ENCODE results near the gene HMGN3. TPM values are rescaled to one million over a fixed set of nuclear protein-coding genes. Genes with fewer than 3 reads are reported as not detected.

The HMGN3 gene
- total RNA-seq, 2 donors from 2014 or later, result 33.3 to 61.1 TPM

DNA sequence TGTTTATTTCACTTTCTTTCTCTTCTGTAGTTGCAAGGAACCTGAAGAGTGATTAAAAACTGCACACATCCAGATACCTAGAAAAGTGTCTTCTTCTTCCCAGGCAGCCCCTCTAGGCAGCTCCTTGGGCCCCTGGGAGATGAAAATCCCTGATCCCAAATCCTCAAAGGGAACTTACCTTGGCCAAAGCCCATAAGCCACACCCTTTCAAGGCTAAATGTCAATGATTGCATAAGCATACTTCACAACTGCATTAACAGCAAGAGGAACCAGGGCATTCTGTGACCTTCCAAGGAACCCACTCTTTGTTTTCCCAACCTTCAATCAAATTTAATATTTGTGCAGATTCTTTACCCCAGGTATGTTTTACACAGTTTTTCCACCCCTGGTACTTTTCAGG, 4.4 kb upstream of the HMGN3 start:
- no peak for DNase-seq (ENCODE audit: low spot score)
- intact Hi-C loops (cut with DNase I), result no loop called here

DNA sequence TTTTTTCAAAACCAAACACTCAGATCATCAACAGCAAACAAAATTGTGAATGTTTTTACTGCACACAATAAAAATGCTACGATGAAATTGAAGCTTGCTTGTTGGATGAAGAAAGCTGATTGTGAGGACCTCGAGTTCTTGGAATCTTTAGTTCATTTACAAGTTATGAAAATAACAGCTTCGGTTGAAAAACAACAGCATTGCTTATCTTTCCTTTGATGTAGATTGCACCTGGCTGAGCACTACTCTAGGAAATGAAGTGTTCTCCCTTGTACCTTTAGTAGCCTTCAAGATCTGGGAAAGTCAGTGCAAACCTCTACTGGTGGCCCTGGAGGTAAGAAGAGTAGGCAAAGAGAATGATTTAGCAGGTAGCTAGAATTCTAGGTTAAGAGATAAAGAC, 2.2 kb upstream of the HMGN3 start:
- intact Hi-C loops (cut with DNase I), result no loop called here
- DNase-seq (ENCODE audit: low spot score), result no peak

DNA sequence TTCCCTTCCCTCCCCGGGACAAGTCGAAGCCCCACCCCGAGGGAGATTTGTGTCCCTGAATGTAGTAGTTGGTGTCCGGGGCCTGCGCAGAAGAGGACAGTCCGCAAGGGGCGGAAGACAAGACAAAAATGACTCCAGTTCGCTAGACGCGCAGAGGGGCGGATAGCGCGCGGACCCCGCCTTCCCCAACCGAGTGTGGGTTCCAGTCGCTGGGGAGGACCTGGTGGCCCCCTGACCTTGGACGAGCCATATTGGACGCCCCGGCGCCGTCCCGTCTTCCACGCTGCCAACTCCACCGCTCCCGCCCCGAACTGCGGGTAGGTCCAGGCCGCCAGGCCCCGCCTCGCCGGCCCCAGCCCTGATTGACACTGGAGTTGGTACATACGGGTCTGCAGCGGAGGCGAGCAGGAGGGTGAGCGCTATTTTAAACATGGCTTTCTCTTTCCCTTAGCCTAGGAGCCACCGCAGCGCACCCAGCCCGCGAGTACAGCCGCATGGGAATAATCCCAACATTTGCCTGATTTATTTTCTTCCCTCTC, 802 bp downstream of the HMGN3 start:
- intact Hi-C loops (cut with DNase I), result loop anchor here in 1 of 2 donors (5.0 kb wide), 1 partner anchor 156 kb away; the partner anchor contains the start of gene PHIP

GRCh38 chr6:79232696-79233462, 1.6 kb downstream of the HMGN3 start:
- intact Hi-C loops (cut with DNase I), result loop anchor here in 1 of 2 donors (5.0 kb wide), 1 partner anchor 156 kb away; the partner anchor contains the start of gene PHIP

More for the DNA sequence above, 802 bp downstream of the HMGN3 start:
- DNase-seq (ENCODE audit: low spot score), result peak; percentile 96

DNA sequence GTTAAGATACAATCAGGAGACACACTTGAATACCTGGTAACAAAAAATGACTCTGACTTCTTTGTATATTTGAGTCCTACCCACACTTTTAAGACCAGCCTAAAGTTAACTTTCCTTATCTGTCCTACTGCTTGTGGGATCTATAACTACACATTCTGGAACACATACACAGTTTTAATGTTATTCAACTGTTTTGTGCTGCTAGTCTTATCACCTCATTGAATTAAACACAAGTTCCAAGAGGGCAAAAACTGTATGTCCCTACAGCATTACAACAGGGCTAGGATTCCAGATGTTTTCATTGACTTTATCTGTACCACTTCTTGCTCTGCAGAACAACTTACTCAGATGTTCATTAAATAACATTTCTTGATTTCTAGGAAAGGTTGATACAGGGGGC, 2.8 kb downstream of the HMGN3 start:
- no peak for DNase-seq (ENCODE audit: low spot score)
- intact Hi-C loops (cut with DNase I), result loop anchor here in 1 of 2 donors (5.0 kb wide), 1 partner anchor 154 kb away; the partner anchor contains the start of gene PHIP

More at GRCh38 chr6:79232696-79233462, 1.6 kb downstream of the HMGN3 start:
- no peak for DNase-seq (ENCODE audit: low spot score)

GRCh38 chr6:79231101-79231500, 3.4 kb downstream of the HMGN3 start:
- DNase-seq (ENCODE audit: low spot score), result no peak
- intact Hi-C loops (cut with DNase I), result loop anchor here in 1 of 2 donors (5.0 kb wide), 1 partner anchor 154 kb away; the partner anchor contains the start of gene PHIP

GRCh38 chr6:79230149-79230548, 4.3 kb downstream of the HMGN3 start:
- intact Hi-C loops (cut with DNase I), result loop anchor here in 1 of 2 donors (5.0 kb wide), 1 partner anchor 153 kb away; the partner anchor contains the start of gene PHIP
- DNase-seq (ENCODE audit: low spot score), result no peak

GRCh38 chr6:79227445-79227844, 7.0 kb downstream of the HMGN3 start:
- intact Hi-C loops (cut with DNase I), result no loop called here
- DNase-seq (ENCODE audit: low spot score), result no peak

DNA sequence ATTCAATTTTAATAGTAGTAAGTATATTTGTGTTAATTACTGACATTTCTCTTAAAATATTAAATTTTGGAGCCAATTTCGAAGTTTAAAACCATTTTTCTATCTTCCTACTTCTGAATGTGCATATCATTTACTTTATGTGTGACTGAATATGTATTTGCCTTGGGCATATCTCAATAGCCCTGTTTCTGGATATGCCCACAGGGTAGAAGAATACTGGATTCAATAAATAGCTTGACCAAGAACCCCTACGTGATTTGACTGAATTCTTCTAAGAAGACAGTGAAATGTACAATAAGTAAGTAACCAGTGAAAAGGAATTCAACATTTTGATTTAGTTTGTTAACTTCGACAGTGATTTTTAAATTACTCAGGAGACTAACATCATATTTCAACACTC, 7.8 kb downstream of the HMGN3 start:
- intact Hi-C loops (cut with DNase I), result no loop called here
- DNase-seq (ENCODE audit: low spot score), result no peak

DNA sequence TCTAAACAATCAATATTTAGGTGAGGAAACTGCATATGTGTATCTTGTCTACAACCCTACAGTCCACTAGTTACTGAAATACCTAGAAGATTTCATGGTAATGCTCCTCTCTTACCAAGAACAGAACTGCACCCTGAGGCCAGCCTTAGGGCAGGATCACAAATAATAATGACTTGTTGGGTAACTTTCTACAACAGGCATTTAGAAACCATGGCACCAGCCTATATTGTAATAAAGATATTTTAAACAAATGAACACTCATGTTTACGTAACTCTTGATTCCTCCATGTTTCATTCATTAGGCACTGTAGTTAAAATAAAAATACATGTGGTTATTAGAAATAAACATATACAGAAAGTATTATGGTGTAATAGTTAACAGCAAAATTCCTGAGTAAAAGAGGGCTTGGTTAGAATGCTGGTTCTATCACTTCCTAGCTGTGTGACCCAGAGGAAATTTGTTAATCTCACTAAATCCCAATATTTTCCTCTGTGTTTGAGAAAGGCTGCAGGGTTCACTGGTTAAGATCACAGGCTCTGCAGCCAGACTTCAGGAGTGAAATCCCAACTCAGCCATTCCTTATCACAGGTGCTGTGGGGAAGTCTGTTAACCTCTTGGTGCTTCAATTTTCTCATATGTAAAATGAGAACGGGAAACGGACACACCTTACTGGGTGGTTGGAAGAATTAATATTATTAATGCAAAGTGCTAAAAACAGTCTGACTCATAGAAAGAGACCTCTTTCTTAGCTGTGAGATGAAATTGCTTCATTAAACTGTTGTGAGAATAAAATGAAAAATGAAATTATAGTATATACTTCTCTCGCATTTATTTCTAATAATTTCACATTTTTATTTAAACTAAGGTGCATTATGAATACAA, 8.5 kb downstream of the HMGN3 start:
- intact Hi-C loops (cut with DNase I), result no loop called here
- no peak for DNase-seq (ENCODE audit: low spot score)

GRCh38 chr6:79223611-79224404, 10.7 kb downstream of the HMGN3 start:
- no peak for DNase-seq (ENCODE audit: low spot score)
- intact Hi-C loops (cut with DNase I), result no loop called here

- intact Hi-C loops (cut with DNase I), result no loop called here
- DNase-seq (ENCODE audit: low spot score), result no peak
These were observed 19.2 kb downstream of the HMGN3 start for GRCh38 chr6:79215213-79215824.

GRCh38 chr6:79212859-79213258, 21.6 kb downstream of the HMGN3 start:
- intact Hi-C loops (cut with DNase I), result no loop called here
- DNase-seq (ENCODE audit: low spot score), result no peak

DNA sequence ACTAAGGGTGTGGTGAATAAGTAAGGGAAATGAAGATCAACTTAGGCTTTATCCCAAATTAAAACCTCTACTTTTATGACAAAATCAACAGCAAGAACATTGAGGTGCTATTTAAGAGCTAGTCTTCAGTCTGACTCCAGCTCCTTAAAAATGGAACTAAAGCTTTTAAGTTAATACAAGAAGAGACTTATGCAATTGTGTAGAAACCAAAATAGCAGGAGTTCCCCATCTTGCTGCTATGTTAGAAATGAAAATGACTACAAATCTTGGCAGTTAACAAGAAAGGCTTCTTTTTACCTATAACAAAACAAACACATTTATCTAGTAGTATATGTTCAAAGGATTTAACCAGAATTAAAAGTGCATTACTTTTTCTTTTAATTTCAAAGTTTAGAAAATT, 25.7 kb downstream of the HMGN3 start:
- DNase-seq (ENCODE audit: low spot score), result no peak

DNA sequence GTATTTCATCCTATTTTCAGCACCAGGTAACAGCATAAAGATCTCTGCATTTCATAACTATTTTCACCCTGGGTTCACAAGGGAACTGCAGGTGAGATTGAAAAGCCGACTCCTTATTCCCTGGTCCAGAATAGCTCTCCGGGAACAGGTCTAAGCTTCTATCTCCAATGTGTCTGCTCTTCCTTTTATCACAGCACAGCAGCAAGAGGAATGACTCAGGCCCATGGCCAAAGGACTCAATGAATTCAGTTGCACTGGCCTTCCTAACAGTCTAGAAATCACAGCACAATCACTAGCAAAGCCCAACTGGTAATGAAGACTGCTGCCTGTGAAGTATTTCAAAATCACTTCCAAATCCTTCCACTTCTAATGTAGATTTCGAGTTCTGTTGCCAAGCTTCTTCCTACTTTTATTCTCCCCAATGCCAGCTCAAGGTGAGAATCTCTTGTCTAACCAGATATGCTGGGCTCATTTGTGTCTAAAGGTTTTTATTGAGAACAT, 30.7 kb downstream of the HMGN3 start:
- DNase-seq (ENCODE audit: low spot score), result no peak

More for the DNA sequence above, 25.7 kb downstream of the HMGN3 start:
- intact Hi-C loops (cut with DNase I), result no loop called here

GRCh38 chr6:79202556-79202955, 31.9 kb downstream of the HMGN3 start:
- intact Hi-C loops (cut with DNase I), result no loop called here
- no peak for DNase-seq (ENCODE audit: low spot score)

More for the DNA sequence above, 30.7 kb downstream of the HMGN3 start:
- intact Hi-C loops (cut with DNase I), result no loop called here

GRCh38 chr6:79201983-79202382, 32.5 kb downstream of the HMGN3 start:
- intact Hi-C loops (cut with DNase I), result no loop called here
- no peak for DNase-seq (ENCODE audit: low spot score)

DNA sequence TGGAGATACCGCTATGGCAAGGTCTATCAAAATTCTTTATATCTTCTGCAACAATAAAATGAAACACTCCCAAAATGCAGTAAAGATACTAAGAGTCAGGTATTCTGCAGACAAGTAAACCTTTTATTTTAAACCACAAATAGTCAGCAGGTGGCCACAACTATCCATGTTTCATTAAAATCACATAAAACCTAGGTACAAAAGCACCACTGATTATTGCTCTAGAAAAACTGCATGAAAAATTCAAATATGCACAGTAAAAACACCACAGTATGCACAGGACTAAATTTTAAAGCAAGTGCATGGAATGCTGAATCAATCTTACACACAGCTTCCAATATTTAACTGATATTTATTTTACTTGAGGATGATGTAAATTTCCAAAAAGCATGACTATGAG, 33.3 kb downstream of the HMGN3 start:
- intact Hi-C loops (cut with DNase I), result no loop called here
- no peak for DNase-seq (ENCODE audit: low spot score)

Measured in posterior vena cava (tissue), 2 donors.